CD14-positive monocyte (primary cell): ENCODE measurements around the gene KLF13. TPM values are rescaled to one million over a fixed set of nuclear protein-coding genes. Genes with fewer than 3 reads are reported as not detected.

Experiments used
- DNase-seq, 3 donors: peaks; one replicate each; pipeline ENCODE4 v3.0.0-alpha.2; 2011 to 2022
- H2AFZ ChIP-seq: 2 replicates; pipeline ENCODE4 v1.6.0; 2012; ENCODE audit warnings: mild to moderate bottlenecking, low read depth, low read length, inconsistent platforms; ENCODE audit not compliant: insufficient read depth, poor library complexity, severe bottlenecking
- H3K27ac ChIP-seq, 2 donors: 1 replicate in 1 of 2; 2 replicates in 1 of 2; pipeline ENCODE4 v1.5.1; 2012 to 2013; ENCODE audit warnings: low read length in 2 of 2, control low read depth in 1 of 2, inconsistent platforms in 1 of 2, low read depth in 1 of 2, mild to moderate bottlenecking in 1 of 2
- H3K27me3 ChIP-seq, 2 donors: one replicate each; pipeline versions ENCODE4 v1.6.0 to v1.6.1; 2011 to 2013; ENCODE audit warnings: low read length in 2 of 2; ENCODE audit not compliant: control insufficient read depth in 2 of 2, insufficient read depth in 2 of 2
- H3K36me3 ChIP-seq, 2 donors: replicated peaks in 1 of 2; 1 replicate in 1 of 2; 2 replicates in 1 of 2; pipeline versions ENCODE4 v1.5.1 to v1.6.1; 2012 to 2013; ENCODE audit warnings: low read length in 2 of 2, control low read depth in 1 of 2, inconsistent platforms in 1 of 2, mild to moderate bottlenecking in 1 of 2; ENCODE audit not compliant: insufficient read depth in 2 of 2, control insufficient read depth in 1 of 2
- H3K4me1 ChIP-seq, 2 donors: 1 replicate in 1 of 2; 2 replicates in 1 of 2; pipeline versions ENCODE4 v1.5.1 to v1.6.1; 2012 to 2013; ENCODE audit warnings: low read length in 2 of 2, control low read depth in 1 of 2, inconsistent platforms in 1 of 2, mild to moderate bottlenecking in 1 of 2, moderate library complexity in 1 of 2; ENCODE audit not compliant: insufficient read depth in 2 of 2, control insufficient read depth in 1 of 2
- H3K4me2 ChIP-seq: replicated peaks from 2 replicates; pipeline ENCODE3; 2012; ENCODE audit warnings: low read length, moderate library complexity, mild to moderate bottlenecking; ENCODE audit not compliant: poor library complexity, severe bottlenecking; ENCODE audit errors: extremely low read depth
- H3K4me3 ChIP-seq, 3 experiments: fragments of 200-600 bp in 1 of 3; sonication (generic) in 1 of 3; replicated peaks in 1 of 3; 1 replicate in 2 of 3; 2 replicates in 1 of 3; pipeline ENCODE4 v1.5.1; 2011 to 2013; ENCODE audit warnings: low read length in 3 of 3, mild to moderate bottlenecking in 3 of 3, control low read depth in 2 of 3, low read depth in 2 of 3, inconsistent platforms in 1 of 3, moderate library complexity in 1 of 3
- H3K79me2 ChIP-seq: 2 replicates; pipeline ENCODE4 v1.6.0; 2012; ENCODE audit warnings: mild to moderate bottlenecking, control low read depth, inconsistent platforms, low read length, moderate library complexity; ENCODE audit not compliant: insufficient read depth
- H3K9ac ChIP-seq: 2 replicates; pipeline ENCODE4 v1.6.0; 2017; ENCODE audit warnings: low read length, mild to moderate bottlenecking; ENCODE audit not compliant: insufficient read depth, poor library complexity, severe bottlenecking
- H3K9me3 ChIP-seq, 2 donors: replicated peaks in 1 of 2; 1 replicate in 1 of 2; 2 replicates in 1 of 2; pipeline versions ENCODE4 v1.5.1 to v1.6.1; 2012 to 2013; ENCODE audit warnings: low read length in 2 of 2, control low read depth in 1 of 2; ENCODE audit not compliant: control insufficient read depth in 1 of 2, insufficient read depth in 1 of 2
- H4K20me1 ChIP-seq: 2 replicates; pipeline ENCODE4 v1.6.0; 2012; ENCODE audit warnings: mild to moderate bottlenecking, low read length, control low read depth, moderate library complexity; ENCODE audit not compliant: insufficient read depth
- H3K27ac Mint-ChIP-seq, 7 donors: one replicate each; pipeline ENCODE4 v1.8.0; 2020; ENCODE audit warnings: mild to moderate bottlenecking in 7 of 7, mixed read lengths in 7 of 7, moderate library complexity in 6 of 7, inconsistent platforms in 2 of 7
- H3K27me3 Mint-ChIP-seq, 3 donors: one replicate each; pipeline ENCODE4 v1.8.0; 2021 to 2022; ENCODE audit warnings: low read depth in 3 of 3, mild to moderate bottlenecking in 3 of 3, mixed read lengths in 3 of 3, moderate library complexity in 3 of 3, inconsistent platforms in 1 of 3
- H3K36me3 Mint-ChIP-seq, 2 donors: one replicate each; pipeline ENCODE4 v1.8.0; 2020; ENCODE audit warnings: mixed read lengths in 2 of 2, inconsistent platforms in 1 of 2, mild to moderate bottlenecking in 1 of 2
- H3K4me1 Mint-ChIP-seq: one replicate; pipeline ENCODE4 v1.8.0; 2020; ENCODE audit warnings: mild to moderate bottlenecking, mixed read lengths
- H3K4me3 Mint-ChIP-seq, 2 donors: one replicate each; pipeline ENCODE4 v1.8.0; 2020; ENCODE audit warnings: mild to moderate bottlenecking in 2 of 2, mixed read lengths in 2 of 2, moderate library complexity in 1 of 2
- H3K9me3 Mint-ChIP-seq, 7 donors: one replicate each; pipeline ENCODE4 v1.8.0; 2020 to 2022; ENCODE audit warnings: mixed read lengths in 7 of 7, mild to moderate bottlenecking in 6 of 7, moderate library complexity in 6 of 7, inconsistent platforms in 2 of 7
- CTCF ChIP-seq: fragments of 200-600 bp; IDR thresholded peaks from one replicate; pipeline ENCODE4 v1.8.0; 2022; ENCODE audit warnings: antibody characterized with exemption, mild to moderate bottlenecking
- WGBS: methylation state at CpG from one replicate; pipeline ENCODE4 v1.1.5; 2013; ENCODE audit warnings: missing lambda C conversion rate; ENCODE audit not compliant: insufficient coverage; 5-methylcytosine and 5-hydroxymethylcytosine counted together
- intact Hi-C, 2 donors: fragments of 100-400 bp; cut with micrococcal nuclease; formaldehyde crosslinking; loops; one replicate each; pipeline versions ENCODE4 v1.15.0 to v1.15.1; 2023
- polyA plus RNA-seq, 3 donors: library from polyadenylated mRNA; depleted of rRNA in 1 of 3; unstranded in 2 of 3; stranded (reverse) in 1 of 3; fragments of 300-500 nt in 2 of 3; fragments of >200 nt in 1 of 3; fragmentation: Illumina TruSeq in 2 of 3; gene quantifications; 1 replicate in 2 of 3; 2 replicates in 1 of 3; pipeline ENCODE4 v1.2.3, GENCODE V29; 2012 to 2021

Gene KLF13
- polyA plus RNA-seq, 3 donors, result 22.5 to 121 (median 28.0) TPM

- Histone ChIP-seq H3K79me2 (peaks cover 6% of the 10 kb centered on the region), H4K20me1 (no peaks in the 10 kb centered on the region), H3K9ac (no peak overlapping the region), H2AFZ (no peak overlapping the region), H3K36me3 (no peaks in the 10 kb centered on the region), H3K27me3 (no peaks in the 10 kb centered on the region), H3K4me1 (peaks cover 22 to 39% of the 10 kb centered on the region in 2 donors), H3K9me3 (peaks cover 7 to 20% of the 10 kb centered on the region in 2 donors), H3K27ac (no peak overlapping the region), H3K4me2 (no peak overlapping the region), H3K4me3 (no peak overlapping the region)
- H3K9me3 Mint-ChIP-seq, result peaks cover 4 to 21% (median 17%) of the 10 kb centered on the region in 7 donors
- WGBS, result 96% methylated on average over 4 of the region's 4 CpGs
- H3K27ac Mint-ChIP-seq, result no peak overlapping the region
- intact Hi-C loops, result no loop called here
- H3K4me1 Mint-ChIP-seq, result peaks cover 42% of the 10 kb centered on the region
- H3K27me3 Mint-ChIP-seq, result peaks cover 0 to 3% (median 2%) of the 10 kb centered on the region in 3 donors
- TF ChIP-seq CTCF, result no peak
- H3K36me3 Mint-ChIP-seq, result peaks cover 5 to 11% of the 10 kb centered on the region in 2 donors
- no peak for DNase-seq
- no peak overlapping the region for H3K4me3 Mint-ChIP-seq
Measured at GRCh38 chr15:31318429-31318828, 8.2 kb upstream of the KLF13 start.

GRCh38 chr15:31320022-31320421 lies 6.6 kb upstream of the KLF13 start:
- H3K4me1 ChIP-seq, result peaks cover 38 to 55% of the 10 kb centered on the region in 2 donors
- no peak overlapping the region for H3K9ac ChIP-seq
- no peaks in the 10 kb centered on the region for H3K36me3 ChIP-seq
- H4K20me1 ChIP-seq, result no peaks in the 10 kb centered on the region
- 100% methylated on average over 1 of the region's 5 CpGs for WGBS
- peaks cover 58% of the 10 kb centered on the region for H3K4me1 Mint-ChIP-seq
- H2AFZ ChIP-seq, result peak overlapping the region; percentile 17
- intact Hi-C loops, result no loop called here
- H3K27ac Mint-ChIP-seq, result peak overlapping the region in 4 of 7 donors; percentile 34 to 80 (median 56)
- peak; percentile 34 to 65 (median 54) for DNase-seq
- no peak for TF ChIP-seq CTCF
- H3K4me3 ChIP-seq, result no peak overlapping the region
- H3K9me3 Mint-ChIP-seq, result peaks cover 4 to 10% (median 9%) of the 10 kb centered on the region in 7 donors
- peak overlapping the region in 1 of 2 donors; percentile 17 for H3K27ac ChIP-seq
- H3K27me3 Mint-ChIP-seq, result peaks cover 0 to 3% (median 2%) of the 10 kb centered on the region in 3 donors
- H3K4me3 Mint-ChIP-seq, result no peak overlapping the region
- no peak overlapping the region for H3K4me2 ChIP-seq
- H3K27me3 ChIP-seq, result no peaks in the 10 kb centered on the region
- H3K9me3 ChIP-seq, result peaks cover 0 to 9% of the 10 kb centered on the region in 2 donors
- H3K36me3 Mint-ChIP-seq, result peaks cover 6 to 12% of the 10 kb centered on the region in 2 donors
- peaks cover 14% of the 10 kb centered on the region for H3K79me2 ChIP-seq
